Activated B cell treated with CpG ODN at 0.5 μM for 24 hours (primary cell): ENCODE results near the gene ULBP2. TPM values are rescaled to one million over a fixed set of nuclear protein-coding genes. Genes with fewer than 3 reads are reported as not detected.

Experiments used
- ATAC-seq: fragments of 200-7000 bp; cut with Tn5 transposase; one replicate; pipeline ENCODE4 v1.10.0; 2021; ENCODE audit warnings: low read depth, mild to moderate bottlenecking, moderate library complexity
- CTCF ChIA-PET: fragments of 350-600 bp; sonication (Branson Sonifier 250); formaldehyde crosslinking; loops from one replicate; lab custom pipeline; 2021; ENCODE audit warnings: antibody characterized with exemption; lab: Charles Lee
- POLR2A ChIA-PET: fragments of 350-600 bp; sonication (Branson Sonifier 250); formaldehyde crosslinking; loops from one replicate; lab custom pipeline; 2021; ENCODE audit warnings: antibody characterized with exemption; lab: Charles Lee
- DNase-seq: peaks from one replicate; pipeline ENCODE4 v3.0.0; 2022
- H3K27ac Mint-ChIP-seq: one replicate; pipeline ENCODE4 v1.8.0; 2020; ENCODE audit warnings: mixed read lengths
- H3K27me3 Mint-ChIP-seq: one replicate; pipeline ENCODE4 v1.8.0; 2021; ENCODE audit warnings: mixed read lengths
- H3K36me3 Mint-ChIP-seq: one replicate; pipeline ENCODE4 v1.8.0; 2021; ENCODE audit warnings: low read depth, mixed read lengths
- H3K4me1 Mint-ChIP-seq: one replicate; pipeline ENCODE4 v1.8.0; 2021; ENCODE audit warnings: mixed read lengths
- H3K4me3 Mint-ChIP-seq: one replicate; pipeline ENCODE4 v1.8.0; 2020; ENCODE audit warnings: mild to moderate bottlenecking, mixed read lengths
- H3K9me3 Mint-ChIP-seq: one replicate; pipeline ENCODE4 v1.8.0; 2020; ENCODE audit warnings: mixed read lengths
- CTCF ChIP-seq: fragments of 200-600 bp; IDR thresholded peaks from one replicate; pipeline ENCODE4 v1.8.0; 2022; ENCODE audit warnings: antibody characterized with exemption, mild to moderate bottlenecking
- intact Hi-C: fragments of 100-400 bp; cut with micrococcal nuclease; formaldehyde crosslinking; loops from one replicate; pipeline ENCODE4 v1.15.1; 2024
- total RNA-seq: library from RNA; stranded (reverse); gene quantifications from 2 replicates; pipeline ENCODE4 v1.2.3, GENCODE V29; 2022

ULBP2 gene
- total RNA-seq, 1 donor from 2014 or later, result 0.29 TPM

- H3K27ac Mint-ChIP-seq, result no peak overlapping the region
- CTCF ChIA-PET, result no interaction called here
- no peak overlapping the region for H3K4me3 Mint-ChIP-seq
- no peak for TF ChIP-seq CTCF
- H3K9me3 Mint-ChIP-seq, result no peaks in the 10 kb centered on the region
- intact Hi-C loops, result no loop called here
- peaks cover 36% of the 10 kb centered on the region for H3K27me3 Mint-ChIP-seq
- no peak for DNase-seq
- H3K36me3 Mint-ChIP-seq, result no peaks in the 10 kb centered on the region
- ATAC-seq, result no peak
- POLR2A ChIA-PET, result no interaction called here
- no peaks in the 10 kb centered on the region for H3K4me1 Mint-ChIP-seq
Observed at GRCh38 chr6:149897015-149897697, 44.7 kb upstream of the ULBP2 start.

- intact Hi-C loops, result no loop called here
- Mint-ChIP-seq H3K9me3 (no peaks in the 10 kb centered on the region), H3K36me3 (no peaks in the 10 kb centered on the region), H3K4me3 (no peak within 1 kb of the TSS), H3K4me1 (no peaks in the 10 kb centered on the region), H3K27ac (no peak within 1 kb of the TSS), H3K27me3 (peaks cover 36% of the 10 kb centered on the region)
- DNase-seq (no peak), ATAC-seq (no peak)
- POLR2A ChIA-PET, result no interaction called here
- no peak for TF ChIP-seq CTCF
- CTCF ChIA-PET, result no interaction called here
Observed at GRCh38 chr6:149897855-149898744, 43.7 kb upstream of the ULBP2 start, which contains the start of gene RAET1E. TSS of gene RAET1E (minus strand) at chr6:149898113. CDS start at chr6:149890901, 7,212 bp downstream.

- no peaks in the 10 kb centered on the region for H3K4me1 Mint-ChIP-seq
- DNase-seq (no peak), ATAC-seq (no peak)
- H3K27ac Mint-ChIP-seq, result no peak overlapping the region
- intact Hi-C loops, result no loop called here
- H3K36me3 Mint-ChIP-seq, result no peaks in the 10 kb centered on the region
- TF ChIP-seq CTCF, result no peak
- peaks cover 36% of the 10 kb centered on the region for H3K27me3 Mint-ChIP-seq
- ChIA-PET POLR2A (no interaction called here), CTCF (interaction anchor here (1.6 kb wide), 1 partner anchor 33 kb away, joined by 3 read pairs; no protein-coding TSS in a partner anchor)
- no peaks in the 10 kb centered on the region for H3K9me3 Mint-ChIP-seq
- H3K4me3 Mint-ChIP-seq, result no peak overlapping the region
Observed at GRCh38 chr6:149898966-149899365, 42.8 kb upstream of the ULBP2 start.

- ATAC-seq, result no peak
- H3K27me3 Mint-ChIP-seq, result peaks cover 35% of the 10 kb centered on the region
- no peak for DNase-seq
- POLR2A ChIA-PET, result no interaction called here
- no peaks in the 10 kb centered on the region for H3K36me3 Mint-ChIP-seq
- CTCF ChIA-PET, result interaction anchor here (1.6 kb wide), 1 partner anchor 34 kb away, joined by 3 read pairs; no protein-coding TSS in a partner anchor
- no peak for TF ChIP-seq CTCF
- no peaks in the 10 kb centered on the region for H3K4me1 Mint-ChIP-seq
- no peaks in the 10 kb centered on the region for H3K9me3 Mint-ChIP-seq
- no peak overlapping the region for H3K27ac Mint-ChIP-seq
- H3K4me3 Mint-ChIP-seq, result no peak overlapping the region
- intact Hi-C loops, result no loop called here
Observed at GRCh38 chr6:149899486-149899885, 42.3 kb upstream of the ULBP2 start.
